ENCODE data around the gene PROSER2.

Gene PROSER2

GRCh38 chr10:11910102-11910501, 86.9 kb downstream of the PROSER2 start:
- no peak for DNase-seq

GRCh38 chr10:11913079-11913641, 90.0 kb downstream of the PROSER2 start:
- DNase-seq, result no peak

- DNase-seq, result no peak
Observed at GRCh38 chr10:11918384-11918783, 95.2 kb downstream of the PROSER2 start.

- no peak for DNase-seq
Observed at GRCh38 chr10:11919271-11919670, 96.1 kb downstream of the PROSER2 start.

Data from CD4-positive, alpha-beta T cell treated with Interleukin-15 for 1 hour (primary cell).